ENCODE data around the gene FAM163A.

- TF ChIP-seq CTCF (IDR thresholded peaks at IDR 0.05; ENCODE audit: low read length) (no peak), EZH2 (IDR thresholded peaks at IDR 0.05; ENCODE audit: borderline replicate concordance, low read length) (no peak)
These were observed 4.5 kb downstream of the FAM163A start for GRCh38 chr1:179747611-179748010.
